Transverse colon (tissue), 3 donors: ENCODE results near the gene ST8SIA5.

Experiments
- EP300 ChIP-seq: sonication (generic); formaldehyde crosslinking; IDR thresholded peaks from one replicate; pipeline ENCODE4 v1.6.1; 2017; ENCODE audit warnings: antibody characterized with exemption, low read depth
- POLR2A ChIP-seq: fragments of 450-650 bp; IDR thresholded peaks from one replicate; pipeline ENCODE4 v1.6.1; 2016; ENCODE audit warnings: antibody characterized with exemption, mild to moderate bottlenecking, moderate library complexity
- TF ChIP-seq, protein P1 (sequence below), 5 experiments: fragments of 200-600 bp in 3 of 5; fragments of 450-650 bp in 2 of 5; sonication (generic) in 3 of 5; IDR thresholded peaks; 1 replicate in 2 of 5; 2 replicates in 3 of 5; pipeline ENCODE4 v1.5.1; 2016 to 2017; ENCODE audit warnings: antibody characterized with exemption in 5 of 5, inconsistent platforms in 3 of 5, mild to moderate bottlenecking in 2 of 5, moderate library complexity in 1 of 5

DNA sequence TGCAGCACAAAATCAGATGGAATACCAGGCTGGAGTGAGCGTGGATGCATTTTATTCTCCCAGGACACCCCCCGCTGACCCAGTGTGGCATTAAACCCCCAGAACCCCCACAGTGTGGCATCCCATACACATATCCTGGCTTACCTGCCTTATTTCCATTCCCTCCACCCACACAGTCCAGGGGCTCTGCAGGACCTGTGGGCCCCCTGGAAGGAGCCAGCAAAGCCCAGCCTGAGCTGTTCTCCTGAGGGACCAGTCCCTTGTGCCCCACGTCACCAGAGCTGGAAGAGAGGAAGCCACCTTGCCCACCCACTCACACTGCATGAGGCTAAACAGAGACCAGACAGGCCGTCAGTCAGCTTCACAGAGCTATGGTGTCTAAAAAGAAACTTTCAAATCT is 20.1 kb downstream of the ST8SIA5 start:
- TF ChIP-seq, protein P1, sequence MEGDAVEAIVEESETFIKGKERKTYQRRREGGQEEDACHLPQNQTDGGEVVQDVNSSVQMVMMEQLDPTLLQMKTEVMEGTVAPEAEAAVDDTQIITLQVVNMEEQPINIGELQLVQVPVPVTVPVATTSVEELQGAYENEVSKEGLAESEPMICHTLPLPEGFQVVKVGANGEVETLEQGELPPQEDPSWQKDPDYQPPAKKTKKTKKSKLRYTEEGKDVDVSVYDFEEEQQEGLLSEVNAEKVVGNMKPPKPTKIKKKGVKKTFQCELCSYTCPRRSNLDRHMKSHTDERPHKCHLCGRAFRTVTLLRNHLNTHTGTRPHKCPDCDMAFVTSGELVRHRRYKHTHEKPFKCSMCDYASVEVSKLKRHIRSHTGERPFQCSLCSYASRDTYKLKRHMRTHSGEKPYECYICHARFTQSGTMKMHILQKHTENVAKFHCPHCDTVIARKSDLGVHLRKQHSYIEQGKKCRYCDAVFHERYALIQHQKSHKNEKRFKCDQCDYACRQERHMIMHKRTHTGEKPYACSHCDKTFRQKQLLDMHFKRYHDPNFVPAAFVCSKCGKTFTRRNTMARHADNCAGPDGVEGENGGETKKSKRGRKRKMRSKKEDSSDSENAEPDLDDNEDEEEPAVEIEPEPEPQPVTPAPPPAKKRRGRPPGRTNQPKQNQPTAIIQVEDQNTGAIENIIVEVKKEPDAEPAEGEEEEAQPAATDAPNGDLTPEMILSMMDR (IDR thresholded peaks at IDR 0.05), result no peak
- TF ChIP-seq POLR2A (no peak), EP300 (no peak)
